ENCODE results near the gene IFITM10. TPM values are rescaled to one million over a fixed set of nuclear protein-coding genes. Genes with fewer than 3 reads are reported as not detected.

Gene IFITM10
- total RNA-seq, 4 donors from 2014 or later, result 0.88 to 6.3 (median 2.4) TPM

DNA sequence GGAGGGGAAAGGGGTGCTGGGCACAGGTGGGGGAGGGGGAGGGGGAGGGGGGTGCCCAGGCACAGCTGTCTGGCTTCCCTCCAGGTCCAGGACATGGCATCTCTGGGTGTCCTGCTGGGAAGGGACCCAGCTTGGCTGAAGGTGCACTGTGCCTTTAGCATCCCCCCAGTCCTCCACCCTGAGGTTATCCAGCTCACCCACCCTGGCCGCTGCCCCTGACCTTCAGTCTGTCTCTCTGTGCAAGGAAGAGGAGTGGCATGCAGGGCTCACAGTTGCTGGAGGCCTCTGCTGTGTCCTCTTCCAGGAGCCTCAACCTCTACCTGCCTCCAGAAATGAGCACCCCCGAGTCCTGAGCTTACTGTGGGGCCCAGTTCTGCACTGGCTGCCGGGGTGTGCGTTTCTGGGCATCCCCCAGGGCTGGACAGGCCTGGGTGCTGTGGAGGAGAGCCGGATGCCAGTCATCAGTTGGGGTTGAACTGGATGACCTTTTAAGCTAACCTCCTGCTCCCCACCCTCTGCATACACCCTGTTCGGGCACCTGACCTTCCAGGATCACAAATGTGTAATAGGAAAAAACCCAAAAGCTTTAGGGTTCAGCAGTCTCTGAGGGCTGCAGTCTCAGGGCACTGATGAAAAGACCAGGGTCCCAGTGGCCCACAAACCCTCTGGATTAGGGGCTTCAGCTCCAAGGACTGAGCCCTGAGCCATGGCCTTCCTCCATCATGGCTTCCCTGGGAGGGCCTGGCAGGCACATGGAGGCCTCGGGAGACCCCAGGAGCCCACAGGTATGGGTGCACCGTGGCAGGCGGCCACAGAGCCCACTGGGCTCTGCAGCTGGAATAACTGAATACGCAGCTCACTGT lies 23.0 kb upstream of the IFITM10 start:
- DNase-seq, result no peak
- TF ChIP-seq, protein P1, sequence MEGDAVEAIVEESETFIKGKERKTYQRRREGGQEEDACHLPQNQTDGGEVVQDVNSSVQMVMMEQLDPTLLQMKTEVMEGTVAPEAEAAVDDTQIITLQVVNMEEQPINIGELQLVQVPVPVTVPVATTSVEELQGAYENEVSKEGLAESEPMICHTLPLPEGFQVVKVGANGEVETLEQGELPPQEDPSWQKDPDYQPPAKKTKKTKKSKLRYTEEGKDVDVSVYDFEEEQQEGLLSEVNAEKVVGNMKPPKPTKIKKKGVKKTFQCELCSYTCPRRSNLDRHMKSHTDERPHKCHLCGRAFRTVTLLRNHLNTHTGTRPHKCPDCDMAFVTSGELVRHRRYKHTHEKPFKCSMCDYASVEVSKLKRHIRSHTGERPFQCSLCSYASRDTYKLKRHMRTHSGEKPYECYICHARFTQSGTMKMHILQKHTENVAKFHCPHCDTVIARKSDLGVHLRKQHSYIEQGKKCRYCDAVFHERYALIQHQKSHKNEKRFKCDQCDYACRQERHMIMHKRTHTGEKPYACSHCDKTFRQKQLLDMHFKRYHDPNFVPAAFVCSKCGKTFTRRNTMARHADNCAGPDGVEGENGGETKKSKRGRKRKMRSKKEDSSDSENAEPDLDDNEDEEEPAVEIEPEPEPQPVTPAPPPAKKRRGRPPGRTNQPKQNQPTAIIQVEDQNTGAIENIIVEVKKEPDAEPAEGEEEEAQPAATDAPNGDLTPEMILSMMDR (IDR thresholded peaks at IDR 0.05), result no peak
- TF ChIP-seq POLR2A (IDR thresholded peaks at IDR 0.05), result no peak
- intact Hi-C loops (cut with DNase I), result no loop called here
- no peak overlapping the region for H3K4me3 ChIP-seq
- H3K4me1 ChIP-seq, result peaks cover 33 to 54% (median 34%) of the 10 kb centered on the region in 3 donors
- WGBS, 2 donors, result 60 to 72% methylated on average over 1 to 5 of the region's 10 CpGs
- peaks cover 0 to 6% (median 0%) of the 10 kb centered on the region in 4 donors for H3K27me3 ChIP-seq
- peak overlapping the region in 3 of 4 donors; percentile 73 to 76 (median 75) for H3K27ac ChIP-seq
- H3K9me3 ChIP-seq, result no peaks in the 10 kb centered on the region
- no peaks in the 10 kb centered on the region for H3K36me3 ChIP-seq

DNA sequence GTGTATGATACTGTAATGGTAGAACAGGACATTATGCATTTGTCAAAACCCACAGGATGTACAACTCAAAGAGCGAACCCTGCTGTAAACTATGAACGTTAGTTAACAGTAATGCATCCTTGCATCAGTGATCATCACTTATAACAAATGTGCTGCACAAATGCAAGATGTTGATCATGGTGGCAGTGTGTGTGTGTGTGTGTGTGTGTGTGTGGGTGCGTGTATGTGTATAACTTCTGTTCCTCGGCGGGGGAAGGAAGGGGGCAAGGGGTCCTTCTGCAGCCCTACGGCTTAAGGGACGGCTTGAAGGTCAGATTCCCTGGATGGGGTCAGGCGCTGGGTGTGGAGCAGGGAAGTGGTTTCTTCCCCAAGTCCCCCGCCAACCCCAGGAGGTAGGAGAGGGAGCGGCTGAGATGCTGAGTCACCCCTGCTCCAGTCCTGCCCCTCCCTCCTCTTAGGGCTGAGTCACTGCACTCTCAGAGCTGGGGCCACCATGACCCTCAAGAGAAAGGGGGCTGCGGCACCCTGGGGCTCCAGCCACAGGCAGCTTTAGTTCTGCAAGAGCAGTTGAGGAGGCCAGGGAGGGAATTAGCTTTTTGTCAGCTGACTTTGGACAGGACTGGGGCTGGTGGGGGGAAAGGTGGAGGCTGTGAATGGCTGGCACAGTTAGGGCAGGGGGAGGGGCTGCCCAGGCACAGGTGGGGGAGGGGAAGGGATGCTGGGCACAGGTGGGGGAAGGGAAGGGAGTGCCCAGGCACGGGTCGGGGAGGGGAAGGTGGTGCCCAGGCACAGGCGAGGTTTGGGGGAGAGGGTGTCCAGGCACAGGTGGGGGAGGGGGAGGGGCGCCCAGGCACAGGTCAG lies 22.1 kb upstream of the IFITM10 start:
- TF ChIP-seq, protein P1 (IDR thresholded peaks at IDR 0.05), result no peak
- TF ChIP-seq POLR2A (IDR thresholded peaks at IDR 0.05), result no peak
- intact Hi-C loops (cut with DNase I), result no loop called here
- no peaks in the 10 kb centered on the region for H3K9me3 ChIP-seq
- peaks cover 26 to 48% (median 28%) of the 10 kb centered on the region in 3 donors for H3K4me1 ChIP-seq
- peaks cover 0 to 6% (median 0%) of the 10 kb centered on the region in 4 donors for H3K27me3 ChIP-seq
- peak overlapping the region; percentile 73 to 76 (median 76) for H3K27ac ChIP-seq
- H3K36me3 ChIP-seq, result no peaks in the 10 kb centered on the region
- DNase-seq, result no peak
- WGBS, 2 donors, result 15 to 26% methylated on average over 7 to 9 of the region's 15 CpGs
- H3K4me3 ChIP-seq, result peak overlapping the region in 1 of 4 donors; percentile 40

DNA sequence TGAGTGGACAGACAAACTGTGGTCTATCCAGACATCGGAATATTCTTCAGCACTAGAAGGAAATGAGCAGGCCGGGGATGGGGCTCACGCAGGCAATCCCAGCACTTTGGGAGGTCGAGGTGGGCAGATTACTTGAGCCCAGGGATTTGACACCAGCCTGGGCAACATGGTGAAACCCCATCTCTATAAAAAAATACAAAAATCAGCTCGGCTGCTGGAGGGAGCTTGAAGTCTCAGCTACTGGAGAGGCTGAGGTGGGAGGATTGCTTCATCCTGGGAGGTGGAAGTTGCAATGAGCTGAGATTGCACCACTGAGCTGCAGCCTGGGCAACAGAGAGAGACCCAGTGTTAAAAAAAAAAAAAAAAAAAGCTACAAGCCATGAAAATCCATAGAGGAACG lies 21.3 kb upstream of the IFITM10 start:
- TF ChIP-seq, protein P1 (IDR thresholded peaks at IDR 0.05), result no peak
- no peak for TF ChIP-seq POLR2A (IDR thresholded peaks at IDR 0.05)
- DNase-seq, result no peak
- no peaks in the 10 kb centered on the region for H3K9me3 ChIP-seq
- WGBS, 2 donors, result 44 to 50% methylated on average over 6 of the region's 6 CpGs
- peaks cover 0 to under 1% (median 0%) of the 10 kb centered on the region in 4 donors for H3K27me3 ChIP-seq
- no peak overlapping the region for H3K4me3 ChIP-seq
- intact Hi-C loops (cut with DNase I), result no loop called here
- H3K4me1 ChIP-seq, result peaks cover 26 to 48% (median 28%) of the 10 kb centered on the region in 3 donors
- no peaks in the 10 kb centered on the region for H3K36me3 ChIP-seq
- peak overlapping the region; percentile 40 to 76 (median 64) for H3K27ac ChIP-seq

DNA sequence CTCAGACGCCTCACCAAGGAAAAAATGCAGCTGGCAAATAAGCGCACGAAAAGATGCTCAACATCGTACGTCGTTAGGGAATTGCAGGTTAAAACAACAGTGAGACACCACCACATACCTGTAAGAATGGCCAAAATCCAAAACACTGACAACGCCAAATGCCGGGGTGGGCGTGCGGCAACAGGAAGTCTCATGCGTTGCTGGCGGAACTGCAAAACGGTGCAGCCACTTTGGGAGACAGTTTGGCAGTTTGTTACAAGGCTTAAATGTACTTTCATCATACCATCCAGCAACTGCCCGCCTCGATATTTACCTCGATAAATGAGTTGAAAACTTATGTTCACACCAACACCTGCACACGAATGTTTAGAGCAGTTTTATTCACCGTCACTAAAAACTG lies 20.9 kb upstream of the IFITM10 start:
- DNase-seq, result no peak
- 34 to 59% methylated on average over 18 of the region's 18 CpGs for WGBS, 2 donors

More for the DNA sequence above, 20.9 kb upstream of the IFITM10 start:
- no peaks in the 10 kb centered on the region for H3K9me3 ChIP-seq
- peak overlapping the region; percentile 40 to 76 (median 64) for H3K27ac ChIP-seq
- TF ChIP-seq, protein P1 (IDR thresholded peaks at IDR 0.05), result no peak
- TF ChIP-seq POLR2A (IDR thresholded peaks at IDR 0.05), result no peak
- no peaks in the 10 kb centered on the region for H3K36me3 ChIP-seq
- H3K4me3 ChIP-seq, result no peak overlapping the region
- intact Hi-C loops (cut with DNase I), result no loop called here
- H3K4me1 ChIP-seq, result peaks cover 26 to 48% (median 28%) of the 10 kb centered on the region in 3 donors
- no peaks in the 10 kb centered on the region for H3K27me3 ChIP-seq
